Measurements from ENCODE around the gene ABCC11. TPM values are rescaled to one million over a fixed set of nuclear protein-coding genes. Genes with fewer than 3 reads are reported as not detected.

ABCC11 gene
- total and polyA plus RNA-seq, 2 donors (not counting 1 experiment from before 2014, with no cell fraction given), result 0.09 TPM; not detected in 1

- Histone ChIP-seq H3K4me2 (replicated peaks; ENCODE audit: low read depth, low read length, poor library complexity, severe bottlenecking) (no peak overlapping the region), H3K27me3 (replicated peaks in 1 of 4; ENCODE audit: control extremely low read depth in 1 of 4, control insufficient read depth in 3 of 4, insufficient read depth in 4 of 4, low read length in 3 of 4) (no peaks in the 10 kb centered on the region), H3K9me3 (ENCODE audit: control extremely low read depth in 1 of 3, control insufficient read depth in 2 of 3, insufficient read depth in 1 of 3, low read length in 2 of 3) (no peaks in the 10 kb centered on the region), H4K20me1 (ENCODE audit: control insufficient read depth, insufficient read depth, low read length, poor library complexity, severe bottlenecking) (no peaks in the 10 kb centered on the region), H3K27ac (ENCODE audit: low read length in 2 of 2) (no peak overlapping the region), H3K36me3 (replicated peaks in 1 of 2; ENCODE audit: control extremely low read depth in 1 of 2, control insufficient read depth in 1 of 2, extremely low read depth in 1 of 2, insufficient read depth in 2 of 2, low read length in 1 of 2) (no peaks in the 10 kb centered on the region), H2AFZ (ENCODE audit: insufficient read depth, low read depth, low read length, poor library complexity, severe bottlenecking) (no peak overlapping the region), H3K4me1 (ENCODE audit: control insufficient read depth in 2 of 2, insufficient read depth in 2 of 2, low read length in 2 of 2) (no peaks in the 10 kb centered on the region), H3K4me3 (ENCODE audit: control extremely low read depth in 1 of 5, extremely low read depth in 1 of 5, insufficient read depth in 1 of 5, low read depth in 2 of 5, low read length in 4 of 5) (no peak overlapping the region), H3K9ac (ENCODE audit: low read length) (no peak overlapping the region), H3K79me2 (ENCODE audit: control insufficient read depth, insufficient read depth, low read length) (no peaks in the 10 kb centered on the region)
- TF ChIP-seq EZH2 (IDR thresholded peaks at IDR 0.05; ENCODE audit: borderline replicate concordance, insufficient read depth, low read depth, low read length, poor library complexity, severe bottlenecking), result no peak
- TF ChIP-seq CTCF (IDR thresholded peaks at IDR 0.05), result no peak
- POLR2A ChIA-PET, result no interaction called here
- ATAC-seq (ENCODE audit: low read depth) (no peak), DNase-seq (no peak)
- no peaks in the 10 kb centered on the region for H3K9me3 Mint-ChIP-seq (ENCODE audit: insufficient read depth)
- CTCF ChIA-PET, result interaction anchor here (0.9 kb wide), 1 partner anchor 22 kb away, joined by 4 read pairs; the partner anchor contains the start of gene ABCC12
- H3K27me3 Mint-ChIP-seq, result peaks cover 17% of the 10 kb centered on the region
- intact Hi-C loops (cut with micrococcal nuclease), result no loop called here
- no peak overlapping the region for H3K27ac Mint-ChIP-seq
- no peak overlapping the region for H3K4me3 Mint-ChIP-seq
- 91% methylated on average over 17 of the region's 18 CpGs for WGBS (ENCODE audit: insufficient coverage)
- H3K4me1 Mint-ChIP-seq, result no peaks in the 10 kb centered on the region
Observed at GRCh38 chr16:48133455-48134211, 113.7 kb downstream of the ABCC11 start.

GRCh38 chr16:48132696-48133095, 114.6 kb downstream of the ABCC11 start:
- ATAC-seq (ENCODE audit: low read depth), result no peak
- Histone ChIP-seq H3K9ac (ENCODE audit: low read length) (no peak overlapping the region), H3K4me1 (ENCODE audit: control insufficient read depth in 2 of 2, insufficient read depth in 2 of 2, low read length in 2 of 2) (no peaks in the 10 kb centered on the region), H3K27me3 (replicated peaks in 1 of 4; ENCODE audit: control extremely low read depth in 1 of 4, control insufficient read depth in 3 of 4, insufficient read depth in 4 of 4, low read length in 3 of 4) (no peaks in the 10 kb centered on the region), H4K20me1 (ENCODE audit: control insufficient read depth, insufficient read depth, low read length, poor library complexity, severe bottlenecking) (no peaks in the 10 kb centered on the region), H3K27ac (ENCODE audit: low read length in 2 of 2) (no peak overlapping the region), H3K9me3 (ENCODE audit: control extremely low read depth in 1 of 3, control insufficient read depth in 2 of 3, insufficient read depth in 1 of 3, low read length in 2 of 3) (no peaks in the 10 kb centered on the region), H3K36me3 (replicated peaks in 1 of 2; ENCODE audit: control extremely low read depth in 1 of 2, control insufficient read depth in 1 of 2, extremely low read depth in 1 of 2, insufficient read depth in 2 of 2, low read length in 1 of 2) (no peaks in the 10 kb centered on the region), H3K79me2 (ENCODE audit: control insufficient read depth, insufficient read depth, low read length) (no peaks in the 10 kb centered on the region), H3K4me2 (replicated peaks; ENCODE audit: low read depth, low read length, poor library complexity, severe bottlenecking) (no peak overlapping the region), H3K4me3 (ENCODE audit: control extremely low read depth in 1 of 5, extremely low read depth in 1 of 5, insufficient read depth in 1 of 5, low read depth in 2 of 5, low read length in 4 of 5) (no peak overlapping the region), H2AFZ (ENCODE audit: insufficient read depth, low read depth, low read length, poor library complexity, severe bottlenecking) (no peak overlapping the region)
- Mint-ChIP-seq H3K4me3 (no peak overlapping the region), H3K27ac (no peak overlapping the region), H3K27me3 (peaks cover 17% of the 10 kb centered on the region), H3K4me1 (no peaks in the 10 kb centered on the region), H3K9me3 (ENCODE audit: insufficient read depth) (no peaks in the 10 kb centered on the region)
- WGBS (ENCODE audit: insufficient coverage), result no CpG with 5 or more reads among the region's 3 CpGs
- POLR2A ChIA-PET, result no interaction called here
- CTCF ChIA-PET, result no interaction called here
- TF ChIP-seq EZH2 (IDR thresholded peaks at IDR 0.05; ENCODE audit: borderline replicate concordance, insufficient read depth, low read depth, low read length, poor library complexity, severe bottlenecking), result no peak
- TF ChIP-seq CTCF (IDR thresholded peaks at IDR 0.05), result no peak
- no peak for DNase-seq
- intact Hi-C loops (cut with micrococcal nuclease), result no loop called here
